SK-N-MC (cell line): ENCODE measurements around the gene ZNF202.

Experiments
- EZH2 ChIP-seq: fragments of 200-600 bp; sonication (generic); IDR thresholded peaks from one replicate; pipeline ENCODE4 v1.6.1; 2017; ENCODE audit warnings: antibody characterized with exemption
- FOXP2 ChIP-seq: optimal IDR thresholded peaks from 2 replicates; pipeline ENCODE3; 2011; ENCODE audit warnings: mild to moderate bottlenecking, moderate library complexity; ENCODE audit not compliant: insufficient read depth; ENCODE audit errors: extremely low read length, control extremely low read depth
- POLR2AphosphoS5 ChIP-seq: IDR thresholded peaks from 2 replicates; pipeline ENCODE4 v1.6.1; 2012; ENCODE audit warnings: mild to moderate bottlenecking, low read depth, low read length, borderline replicate concordance

DNA sequence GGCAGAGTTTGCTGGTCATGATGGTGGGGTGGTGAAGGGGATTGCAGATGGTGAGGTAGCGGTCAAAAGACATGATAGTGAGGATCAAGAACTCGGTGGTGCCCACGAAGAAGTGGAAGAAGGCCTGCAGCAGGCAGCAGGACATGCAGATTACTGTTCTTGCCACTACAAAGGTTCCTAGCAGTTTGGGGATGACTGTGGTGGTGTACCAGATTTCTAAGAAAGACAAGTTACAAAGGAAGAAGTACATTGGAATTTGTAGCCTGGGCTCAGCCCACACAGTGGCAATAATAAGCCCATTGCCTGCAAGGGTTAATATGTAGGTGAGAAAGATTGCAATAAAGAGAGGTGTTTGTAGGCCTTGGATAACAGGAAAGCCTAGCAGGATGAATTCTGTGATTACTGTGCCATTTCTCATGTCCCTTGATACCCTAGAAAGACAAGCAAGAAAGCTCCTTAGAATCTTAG lies 12.7 kb upstream of the ZNF202 start, which contains the start of gene OR6X1:
- TF ChIP-seq POLR2AphosphoS5 (no peak), EZH2 (no peak), FOXP2 (no peak)
